Germinal center (tissue), 1 donor: ENCODE results near the gene SNRNP70.
"Not testable (repeated sequence)": the region's sequence is repeated elsewhere in the genome, so short reads cannot be mapped to it uniquely, and the experiment has no call there.

Experiments
- DNase-seq: peaks from one replicate; pipeline ENCODE4 v3.0.0; 2012; ENCODE audit warnings: mixed read lengths, low spot score

The SNRNP70 gene

DNA sequence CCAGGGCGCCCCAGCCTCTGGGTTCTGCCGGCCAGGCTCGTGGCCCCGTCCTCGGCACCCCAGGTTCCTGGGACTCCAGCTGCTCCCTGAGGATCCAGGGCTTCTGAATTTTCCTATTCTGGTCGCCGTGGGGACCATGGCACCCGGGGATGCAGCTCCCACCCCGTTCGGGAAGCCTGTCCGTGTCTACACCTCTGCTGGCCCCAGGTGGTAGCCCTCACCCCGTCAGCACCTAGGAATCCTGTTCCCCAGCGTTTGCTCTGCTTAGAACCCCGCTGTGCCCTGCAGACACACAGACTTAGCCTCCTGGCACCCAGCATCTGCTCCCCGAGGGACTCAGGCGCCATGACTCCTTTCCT lies 35.1 kb downstream of the SNRNP70 start:
- DNase-seq: no peak

GRCh38 chr19:49120868-49121267 lies 35.6 kb downstream of the SNRNP70 start:
- DNase-seq: no peak

- not testable (repeated sequence) for DNase-seq
Observed at GRCh38 chr19:49121841-49122240, 36.6 kb downstream of the SNRNP70 start.

DNA sequence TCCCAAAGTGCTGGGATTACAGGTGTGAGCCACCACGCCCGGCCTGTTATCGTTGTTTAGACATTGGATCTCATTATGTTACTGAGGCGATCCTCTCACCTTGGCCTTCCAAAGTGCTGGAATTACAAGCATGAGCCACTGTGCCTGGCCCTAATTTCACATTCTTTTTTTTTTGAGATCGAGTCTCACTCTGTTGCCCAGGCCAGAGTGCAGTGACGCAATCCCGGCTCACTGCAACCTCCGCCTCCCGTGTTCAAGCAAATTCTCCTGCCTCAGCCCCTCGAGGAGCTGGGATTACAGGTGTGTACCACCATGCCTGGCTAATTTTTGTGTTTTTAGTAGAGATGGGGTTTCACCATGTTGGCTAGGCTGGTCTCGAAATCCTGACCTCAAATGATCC lies 38.0 kb downstream of the SNRNP70 start:
- not testable (repeated sequence) for DNase-seq

- DNase-seq: no peak
Observed at GRCh38 chr19:49125025-49125731, 39.9 kb downstream of the SNRNP70 start.

DNA sequence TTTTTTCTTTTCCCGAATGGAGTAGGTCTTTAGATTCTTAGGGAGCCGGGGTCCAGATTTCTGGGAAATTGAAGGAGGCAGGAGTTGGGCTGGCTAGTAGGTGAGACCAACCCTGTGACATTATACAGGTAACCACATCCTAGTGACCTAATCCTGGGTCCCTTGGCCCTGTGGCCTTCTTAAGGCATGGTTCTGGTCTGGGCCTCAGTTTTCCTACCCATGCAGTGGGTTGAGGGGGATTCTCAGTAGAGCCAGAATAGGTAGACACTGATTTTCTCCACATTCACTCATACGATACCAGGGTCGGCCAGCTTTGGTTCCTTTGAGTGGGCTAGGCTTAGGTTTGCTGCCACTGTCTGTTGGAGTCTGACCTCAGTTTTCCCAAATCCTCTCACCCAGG lies 41.3 kb downstream of the SNRNP70 start:
- no peak for DNase-seq

DNA sequence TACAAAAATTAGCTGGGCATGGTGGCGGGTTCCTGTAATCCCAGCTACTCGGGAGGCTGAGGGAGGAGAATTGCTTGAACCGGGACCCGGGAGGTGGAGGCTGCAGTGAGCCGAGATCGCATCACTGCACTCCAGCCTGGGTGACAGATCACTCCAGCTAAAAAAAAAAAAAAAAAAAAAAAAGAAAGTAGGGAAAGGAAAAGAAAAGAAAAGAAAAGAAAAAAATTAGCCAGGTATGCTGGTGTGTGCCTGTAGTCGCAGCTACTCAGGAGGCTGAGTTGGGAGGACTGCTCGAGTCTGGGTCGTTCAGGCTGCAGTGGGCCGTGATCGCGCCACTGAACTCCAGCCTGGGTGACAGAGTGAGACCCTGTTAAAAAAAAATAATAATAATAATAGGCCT lies 42.0 kb downstream of the SNRNP70 start:
- DNase-seq: not testable (repeated sequence)

DNA sequence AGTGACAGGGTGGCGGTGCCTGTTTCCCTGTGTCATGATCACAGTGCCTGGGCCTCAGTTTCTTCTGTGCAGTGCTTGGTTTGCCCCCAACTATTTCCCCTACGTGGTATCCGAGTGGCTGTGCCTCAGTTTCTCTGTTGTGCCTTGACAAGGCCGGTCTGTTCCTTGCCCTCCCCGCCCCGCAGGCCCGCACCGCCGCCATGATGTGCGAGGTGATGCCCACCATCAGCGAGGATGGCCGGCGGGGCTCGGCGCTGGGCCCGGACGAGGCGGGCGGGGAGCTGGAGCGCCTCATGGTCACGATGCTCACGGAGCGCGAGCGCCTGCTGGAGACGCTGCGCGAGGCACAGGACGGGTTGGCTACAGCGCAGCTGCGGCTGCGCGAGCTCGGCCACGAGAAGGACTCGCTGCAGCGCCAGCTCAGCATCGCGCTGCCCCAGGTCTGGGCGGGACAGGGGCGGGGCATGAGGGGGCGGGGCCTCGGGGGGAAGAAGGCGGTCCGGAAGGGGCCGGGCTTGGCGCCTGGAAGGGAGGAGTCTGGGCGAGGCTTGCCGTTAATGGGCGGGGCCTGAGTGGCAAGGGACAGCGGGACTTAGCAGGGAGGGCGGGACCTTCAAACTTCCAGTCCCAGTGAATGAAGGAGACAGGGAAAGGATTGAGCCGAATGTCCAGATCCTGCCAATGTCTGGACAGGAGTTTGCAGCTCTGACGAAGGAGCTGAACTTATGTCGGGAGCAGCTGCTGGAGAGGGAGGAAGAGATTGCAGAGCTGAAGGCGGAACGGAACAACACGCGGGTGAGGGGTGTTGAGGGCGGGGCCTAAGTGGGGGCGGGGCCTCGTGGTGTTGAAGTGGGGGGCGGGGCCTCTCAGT lies 42.7 kb downstream of the SNRNP70 start:
- peak; percentile 99 for DNase-seq

DNA sequence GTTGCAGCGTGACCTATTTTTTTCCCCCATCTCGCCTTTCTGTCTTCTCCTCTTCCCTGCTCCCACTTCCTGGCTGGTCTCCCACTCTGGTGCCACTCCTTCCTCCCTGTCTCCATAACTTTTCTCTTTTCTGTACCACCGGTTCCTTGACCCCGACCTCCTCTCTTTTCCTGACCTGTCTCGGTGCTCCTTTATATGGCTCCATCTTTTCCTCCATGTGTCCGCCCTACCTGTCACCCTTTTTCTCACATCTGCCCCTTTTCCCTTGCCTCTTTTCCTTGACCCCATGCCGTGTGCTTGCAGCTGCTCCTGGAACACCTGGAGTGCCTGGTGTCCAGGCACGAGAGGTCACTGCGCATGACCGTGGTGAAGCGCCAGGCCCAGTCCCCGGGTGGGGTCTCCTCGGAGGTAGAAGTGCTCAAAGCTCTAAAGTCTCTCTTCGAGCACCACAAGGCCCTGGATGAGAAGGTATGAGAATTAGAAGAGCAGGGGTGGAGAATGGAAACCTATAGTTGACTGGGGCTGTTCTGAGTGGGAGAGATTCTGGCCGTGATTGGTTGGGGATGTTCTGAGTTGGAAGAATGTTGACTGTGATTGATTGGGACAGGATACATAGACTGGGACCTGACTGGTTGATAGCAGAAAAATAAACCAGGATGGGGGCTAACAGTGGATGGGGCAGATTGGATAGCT lies 43.4 kb downstream of the SNRNP70 start:
- DNase-seq: no peak

- no peak for DNase-seq
Observed at GRCh38 chr19:49129238-49129583, 44.0 kb downstream of the SNRNP70 start.

DNA sequence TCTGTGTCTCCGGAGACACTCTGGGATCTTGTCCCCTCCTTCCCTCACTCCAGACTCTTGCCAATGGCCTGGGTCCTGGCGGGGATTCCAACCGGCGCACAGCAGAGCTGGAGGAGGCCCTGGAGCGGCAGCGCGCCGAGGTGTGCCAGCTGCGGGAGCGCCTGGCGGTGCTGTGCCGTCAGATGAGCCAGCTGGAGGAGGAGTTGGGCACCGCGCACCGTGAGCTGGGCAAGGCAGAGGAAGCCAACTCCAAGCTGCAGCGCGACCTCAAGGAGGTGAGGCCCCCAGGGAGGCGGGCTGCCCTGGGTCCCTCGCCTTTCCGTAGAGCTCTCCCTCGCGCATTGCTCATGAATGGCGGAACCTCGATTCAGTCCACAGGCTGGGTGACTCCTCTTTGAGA lies 45.1 kb downstream of the SNRNP70 start:
- DNase-seq: no peak

GRCh38 chr19:49132974-49133609 lies 47.8 kb downstream of the SNRNP70 start:
- DNase-seq: no peak

GRCh38 chr19:49133621-49134454 lies 48.6 kb downstream of the SNRNP70 start:
- DNase-seq: peak; percentile 54

- no peak for DNase-seq
Observed at GRCh38 chr19:49135686-49136085, 50.4 kb downstream of the SNRNP70 start.

DNA sequence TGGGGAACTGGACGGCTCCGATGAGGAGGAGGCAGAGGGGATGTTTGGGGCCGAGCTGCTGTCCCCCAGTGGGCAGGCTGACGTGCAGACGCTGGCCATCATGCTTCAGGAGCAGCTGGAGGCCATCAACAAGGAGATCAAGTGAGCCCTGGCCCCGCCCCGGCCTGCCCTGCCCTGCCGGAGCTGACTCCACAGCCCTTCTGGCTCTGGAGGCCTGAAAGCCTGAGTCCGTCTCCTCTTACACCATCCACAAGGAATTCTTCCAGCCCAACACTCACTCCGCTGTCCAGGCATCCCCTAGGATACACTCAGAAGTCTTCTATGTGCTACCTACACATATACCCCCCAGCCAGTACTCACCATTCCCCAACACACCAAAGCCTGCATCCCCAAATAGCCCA lies 51.5 kb downstream of the SNRNP70 start:
- no peak for DNase-seq

DNA sequence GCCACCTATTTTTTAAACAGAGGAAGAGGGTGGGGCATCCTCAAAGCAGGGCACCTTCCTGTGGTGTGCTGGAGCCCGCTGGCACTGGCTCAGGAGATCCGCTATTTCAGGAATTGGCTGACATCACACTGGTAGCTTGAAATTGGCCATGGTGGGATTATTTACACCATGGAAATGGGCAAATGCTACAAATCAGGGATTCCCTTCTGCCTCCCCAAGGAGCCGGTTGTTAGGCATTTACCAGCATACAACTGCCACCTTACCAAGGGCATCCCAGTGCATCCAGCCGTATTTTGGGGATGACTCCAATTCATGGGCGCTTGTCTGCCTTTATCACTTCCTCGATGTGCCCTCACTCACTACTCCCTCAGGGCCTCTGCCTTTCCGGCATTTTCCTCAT lies 55.7 kb downstream of the SNRNP70 start:
- DNase-seq: no peak

DNA sequence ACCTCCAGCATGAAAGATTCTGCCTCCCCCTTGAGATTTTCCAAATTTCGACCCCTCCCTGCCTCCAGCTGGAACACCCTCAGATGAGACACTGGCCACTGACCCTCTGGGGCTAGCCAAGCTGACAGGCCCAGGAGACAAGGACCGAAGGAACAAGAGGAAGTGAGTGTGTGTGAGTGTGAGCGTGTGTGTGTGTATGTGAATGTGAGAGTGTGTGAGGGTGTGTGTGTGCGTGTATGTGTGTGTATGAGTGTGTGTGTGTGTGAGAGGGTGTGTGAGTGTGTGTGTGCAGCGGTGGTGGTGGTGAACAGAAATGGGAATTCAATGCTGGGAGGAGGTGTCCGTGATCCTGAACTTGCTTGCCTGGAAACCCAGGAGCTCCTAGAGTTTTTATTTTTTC lies 56.1 kb downstream of the SNRNP70 start:
- no peak for DNase-seq

DNA sequence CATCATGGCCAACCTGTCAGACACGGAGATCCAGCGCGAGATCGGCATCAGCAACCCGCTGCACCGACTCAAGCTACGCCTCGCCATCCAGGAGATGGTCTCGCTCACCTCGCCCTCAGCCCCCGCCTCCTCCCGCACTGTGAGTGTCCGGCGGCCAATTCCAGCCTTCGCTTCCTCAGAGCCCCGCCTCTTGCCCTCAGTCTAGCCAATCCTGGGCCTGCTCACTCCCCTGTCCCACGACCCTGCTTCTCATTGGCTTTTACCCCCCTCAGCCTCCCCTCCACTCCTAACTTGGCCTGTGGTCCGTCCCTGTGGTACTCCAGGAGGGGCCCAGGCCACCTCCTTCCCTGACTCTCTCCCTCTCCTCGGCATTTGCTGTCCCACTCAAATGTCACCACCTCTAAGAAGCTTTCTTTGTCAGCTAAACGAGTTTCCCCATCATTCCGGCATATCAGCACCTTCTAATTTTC lies 57.6 kb downstream of the SNRNP70 start:
- DNase-seq: peak; percentile 97

DNA sequence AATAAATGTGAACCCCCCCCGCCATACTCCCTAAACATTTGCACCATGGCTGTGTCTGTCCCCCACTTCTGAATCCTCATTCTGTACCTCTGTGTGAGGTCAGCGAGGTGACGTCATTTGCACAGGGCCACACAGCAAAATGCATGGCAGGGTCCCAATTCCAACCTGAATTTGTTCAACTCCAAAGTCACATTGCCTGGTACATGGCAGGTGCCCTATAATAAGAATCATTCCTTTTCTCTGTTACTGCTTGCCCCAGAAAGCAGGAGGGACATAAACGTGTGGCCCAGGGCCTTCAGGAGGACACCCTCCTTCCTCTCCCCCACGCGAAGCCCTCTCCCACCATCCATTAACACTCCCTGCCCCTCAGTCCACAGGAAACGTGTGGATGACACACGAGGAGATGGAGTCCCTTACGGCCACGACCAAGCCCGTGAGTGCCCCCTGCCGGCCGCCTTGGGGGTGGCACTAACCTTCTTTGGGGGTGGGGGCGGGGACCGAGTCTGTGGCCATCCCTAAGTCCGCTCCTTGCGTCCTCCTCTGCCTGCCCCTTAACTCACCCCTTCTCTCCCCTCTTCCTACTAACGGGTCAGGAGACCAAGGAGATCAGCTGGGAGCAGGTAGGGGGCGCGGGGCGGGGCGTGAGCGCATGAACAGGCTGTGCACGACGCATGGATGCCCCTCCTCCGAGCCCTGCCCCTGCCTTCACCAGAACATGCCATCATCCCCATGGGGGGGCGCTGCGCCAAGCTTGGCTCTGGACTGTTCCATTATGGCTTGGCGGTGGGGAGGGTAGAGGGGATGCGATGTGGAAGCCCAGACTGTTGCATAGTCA lies 60.5 kb downstream of the SNRNP70 start:
- peak; percentile 84 for DNase-seq

DNA sequence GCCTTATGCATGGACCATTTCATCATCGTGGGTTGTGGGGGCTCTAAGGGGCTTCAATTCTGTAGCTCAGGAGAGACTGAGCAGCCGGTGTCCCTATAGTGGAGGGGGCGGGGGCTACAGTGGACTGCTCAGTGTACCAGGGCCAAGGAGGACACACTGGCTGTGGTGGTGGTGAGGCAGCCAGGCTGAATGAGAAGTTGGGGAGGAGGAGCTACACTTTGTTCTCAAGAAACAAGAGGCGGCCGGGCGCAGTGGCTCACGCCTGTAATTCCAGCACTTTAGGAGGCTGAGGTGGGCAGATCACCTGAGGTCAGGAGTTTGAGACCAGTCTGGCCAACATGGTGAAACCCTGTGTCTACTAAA lies 61.1 kb downstream of the SNRNP70 start:
- DNase-seq: not testable (repeated sequence)
